Mammary epithelial cell (primary cell): ENCODE results near the gene COLEC11.

Experiments used
- EZH2 ChIP-seq: IDR thresholded peaks from 2 replicates; pipeline ENCODE4 v1.6.1; 2012; ENCODE audit warnings: low read length, inconsistent platforms, borderline replicate concordance
- TF ChIP-seq, protein P1 (sequence below), 2 donors: IDR thresholded peaks in 1 of 2; conservative IDR thresholded peaks in 1 of 2; 2 replicates each; pipeline ENCODE4 v1.5.1; 2011 to 2012; ENCODE audit warnings: inconsistent platforms in 2 of 2, low read length in 2 of 2, mild to moderate bottlenecking in 2 of 2, control low read depth in 1 of 2, low read depth in 1 of 2; ENCODE audit not compliant: insufficient read depth in 1 of 2; ENCODE audit errors: extremely low read depth in 1 of 2

DNA sequence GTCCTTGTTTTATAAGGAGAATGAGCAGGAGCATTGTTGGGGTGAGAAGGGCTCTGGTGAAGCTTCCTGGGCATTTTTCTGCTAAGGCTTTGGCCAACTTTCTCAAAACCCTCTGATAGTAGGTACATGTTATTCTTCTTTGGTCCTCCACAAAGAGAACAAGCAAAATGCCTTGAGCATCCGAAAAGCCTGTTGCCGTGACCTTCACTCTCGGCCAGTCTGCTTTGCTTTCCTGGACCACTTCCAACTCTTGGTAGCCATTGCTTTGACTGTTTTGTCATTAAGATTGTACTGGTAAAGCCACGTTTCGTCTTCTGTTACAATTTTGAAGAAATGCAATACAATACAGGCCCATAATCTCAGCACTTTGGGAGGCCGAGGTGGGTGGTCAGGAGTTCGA lies 35.7 kb downstream of the COLEC11 start:
- TF ChIP-seq, protein P1, sequence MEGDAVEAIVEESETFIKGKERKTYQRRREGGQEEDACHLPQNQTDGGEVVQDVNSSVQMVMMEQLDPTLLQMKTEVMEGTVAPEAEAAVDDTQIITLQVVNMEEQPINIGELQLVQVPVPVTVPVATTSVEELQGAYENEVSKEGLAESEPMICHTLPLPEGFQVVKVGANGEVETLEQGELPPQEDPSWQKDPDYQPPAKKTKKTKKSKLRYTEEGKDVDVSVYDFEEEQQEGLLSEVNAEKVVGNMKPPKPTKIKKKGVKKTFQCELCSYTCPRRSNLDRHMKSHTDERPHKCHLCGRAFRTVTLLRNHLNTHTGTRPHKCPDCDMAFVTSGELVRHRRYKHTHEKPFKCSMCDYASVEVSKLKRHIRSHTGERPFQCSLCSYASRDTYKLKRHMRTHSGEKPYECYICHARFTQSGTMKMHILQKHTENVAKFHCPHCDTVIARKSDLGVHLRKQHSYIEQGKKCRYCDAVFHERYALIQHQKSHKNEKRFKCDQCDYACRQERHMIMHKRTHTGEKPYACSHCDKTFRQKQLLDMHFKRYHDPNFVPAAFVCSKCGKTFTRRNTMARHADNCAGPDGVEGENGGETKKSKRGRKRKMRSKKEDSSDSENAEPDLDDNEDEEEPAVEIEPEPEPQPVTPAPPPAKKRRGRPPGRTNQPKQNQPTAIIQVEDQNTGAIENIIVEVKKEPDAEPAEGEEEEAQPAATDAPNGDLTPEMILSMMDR (conservative IDR thresholded peaks at IDR 0.05 in 1 of 2, IDR thresholded peaks at IDR 0.05 in 1 of 2; ENCODE audit: extremely low read depth in 1 of 2, insufficient read depth in 1 of 2, low read depth in 1 of 2, low read length in 2 of 2), result no peak
- TF ChIP-seq EZH2, result no peak
